GM23338 (cell line): Measurements from ENCODE around the gene DHRS3. TPM values are rescaled to one million over a fixed set of nuclear protein-coding genes. Genes with fewer than 3 reads are reported as not detected.

Source experiments
- ATAC-seq: fragments of 200-7000 bp; cut with Tn5 transposase; 3 replicates; pipeline ENCODE4 v1.9.1; 2020
- DNase-seq: peaks from one replicate; pipeline ENCODE4 v3.0.0-alpha.2; 2015; ENCODE audit warnings: low spot score
- H2AFZ ChIP-seq: fragments of 200-600 bp; sonication (generic); 2 replicates; pipeline ENCODE4 v1.8.0; 2016; ENCODE audit warnings: antibody characterized with exemption, mild to moderate bottlenecking, moderate library complexity
- H3F3A ChIP-seq: fragments of 200-600 bp; sonication (generic); replicated peaks from 2 replicates; pipeline ENCODE4 v1.8.0; 2017; ENCODE audit warnings: antibody characterized with exemption, mixed run types, low read depth
- H3K27ac ChIP-seq: fragments of 200-600 bp; sonication (generic); 2 replicates; pipeline ENCODE4 v1.6.1; 2016; ENCODE audit warnings: low read depth
- H3K27me3 ChIP-seq: fragments of 200-600 bp; sonication (generic); 2 replicates; pipeline ENCODE4 v1.8.0; 2016; ENCODE audit warnings: mild to moderate bottlenecking, mixed run types, moderate library complexity; ENCODE audit not compliant: insufficient read depth
- H3K36me3 ChIP-seq: fragments of 200-600 bp; sonication (generic); 2 replicates; pipeline ENCODE4 v1.8.0; 2016; ENCODE audit warnings: mild to moderate bottlenecking; ENCODE audit not compliant: insufficient read depth
- H3K4me1 ChIP-seq: fragments of 200-600 bp; sonication (generic); 2 replicates; pipeline ENCODE4 v1.8.0; 2016; ENCODE audit warnings: mild to moderate bottlenecking, moderate library complexity; ENCODE audit not compliant: insufficient read depth
- H3K4me2 ChIP-seq: fragments of 200-600 bp; sonication (generic); 2 replicates; pipeline ENCODE4 v1.7.1; 2017; ENCODE audit warnings: mixed run types
- H3K4me3 ChIP-seq: fragments of 200-600 bp; sonication (generic); 2 replicates; pipeline ENCODE4 v1.6.1; 2016; ENCODE audit warnings: mixed run types
- H3K79me2 ChIP-seq: fragments of 200-600 bp; sonication (generic); replicated peaks from 2 replicates; pipeline ENCODE4 v1.8.0; 2017; ENCODE audit warnings: mild to moderate bottlenecking; ENCODE audit not compliant: insufficient read depth
- H3K9me2 ChIP-seq: fragments of 200-600 bp; sonication (generic); 2 replicates; pipeline ENCODE4 v1.8.0; 2017; ENCODE audit not compliant: insufficient read depth
- H4K20me1 ChIP-seq: fragments of 200-600 bp; sonication (generic); replicated peaks from 2 replicates; pipeline ENCODE4 v1.8.0; 2017; ENCODE audit warnings: mild to moderate bottlenecking; ENCODE audit not compliant: insufficient read depth
- H3K27ac Mint-ChIP-seq: 2 replicates; pipeline ENCODE4 v1.8.0; 2020; ENCODE audit warnings: inconsistent platforms, mild to moderate bottlenecking, moderate library complexity, mixed read lengths
- H3K27me3 Mint-ChIP-seq: 3 replicates; pipeline ENCODE4 v1.8.0; 2022; ENCODE audit warnings: low read depth, mild to moderate bottlenecking, moderate library complexity, mixed read lengths, inconsistent platforms; ENCODE audit not compliant: insufficient read depth, poor library complexity
- H3K36me3 Mint-ChIP-seq: 3 replicates; pipeline ENCODE4 v1.8.0; 2021; ENCODE audit warnings: low read depth, mild to moderate bottlenecking, inconsistent platforms, moderate library complexity, mixed read lengths
- H3K4me1 Mint-ChIP-seq: 3 replicates; pipeline ENCODE4 v1.8.0; 2020; ENCODE audit warnings: mild to moderate bottlenecking, inconsistent platforms, mixed read lengths
- H3K4me3 Mint-ChIP-seq: 3 replicates; pipeline ENCODE4 v1.8.0; 2021; ENCODE audit warnings: moderate library complexity, mild to moderate bottlenecking, inconsistent platforms, mixed read lengths
- H3K9me3 Mint-ChIP-seq: 3 replicates; pipeline ENCODE4 v1.8.0; 2020; ENCODE audit warnings: moderate library complexity, mild to moderate bottlenecking, inconsistent platforms, mixed read lengths
- CREB1 ChIP-seq: fragments of 250-450 bp; sonication (Bioruptor Pico); IDR thresholded peaks from 2 replicates; pipeline ENCODE4 v1.5.0; 2020; ENCODE audit warnings: low read depth, mild to moderate bottlenecking, moderate library complexity
- ETS1 ChIP-seq: IDR thresholded peaks from 2 replicates; pipeline ENCODE4 v1.6.1; 2016; ENCODE audit warnings: antibody characterized with exemption
- EZH2 ChIP-seq: fragments of 200-600 bp; sonication (generic); IDR thresholded peaks from one replicate; pipeline ENCODE4 v1.8.0; 2017; ENCODE audit warnings: antibody characterized with exemption, mild to moderate bottlenecking, low read depth; ENCODE audit not compliant: unreplicated experiment
- EZH2phosphoT487 ChIP-seq: fragments of 200-600 bp; sonication (generic); IDR thresholded peaks from one replicate; pipeline ENCODE4 v1.8.1; 2018; ENCODE audit warnings: antibody characterized with exemption; ENCODE audit not compliant: unreplicated experiment
- JUNB ChIP-seq: IDR thresholded peaks from one replicate; pipeline ENCODE4 v1.6.1; 2016; ENCODE audit warnings: antibody characterized with exemption; ENCODE audit not compliant: unreplicated experiment
- NANOG ChIP-seq: IDR thresholded peaks from 2 replicates; pipeline ENCODE4 v1.6.1; 2016; ENCODE audit warnings: antibody characterized with exemption, borderline replicate concordance
- POLR2AphosphoS5 ChIP-seq: IDR thresholded peaks from 2 replicates; pipeline ENCODE4 v1.6.1; 2016; ENCODE audit warnings: antibody characterized with exemption, low read depth
- STAT1 ChIP-seq: IDR thresholded peaks from one replicate; pipeline ENCODE4 v1.6.1; 2016; ENCODE audit warnings: antibody characterized with exemption; ENCODE audit not compliant: unreplicated experiment
- ZNF114 ChIP-seq: fragments of 250-450 bp; sonication (Bioruptor Pico); IDR thresholded peaks from 2 replicates; pipeline ENCODE4 v1.5.0; 2020; ENCODE audit warnings: mild to moderate bottlenecking, moderate library complexity
- ZNF331 ChIP-seq: fragments of 250-450 bp; sonication (Bioruptor Pico); IDR thresholded peaks from 2 replicates; pipeline ENCODE4 v1.5.0; 2020; ENCODE audit warnings: low read depth, mild to moderate bottlenecking, moderate library complexity
- polyA plus RNA-seq: library from polyadenylated mRNA; unstranded; fragments of >200 nt; fragmentation: Nextera tagmentation; extraction: Ambion mirVana; gene quantifications from 2 replicates; pipeline ENCODE4 v1.2.1, GENCODE V29; 2016
- total RNA-seq: library from RNA; depleted of rRNA; stranded (reverse); fragments of >200 nt; shearing (Covaris generic); gene quantifications from 2 replicates; pipeline ENCODE4 v1.2.3, GENCODE V29; 2014
- TF ChIP-seq, protein P1 (sequence below), 2 experiments: fragments of 200-600 bp in 1 of 2; sonication (generic) in 1 of 2; conservative IDR thresholded peaks; 2 replicates each; pipeline versions ENCODE4 v1.5.1 to v1.6.1; 2016 to 2017; ENCODE audit warnings: antibody characterized with exemption in 2 of 2, low read depth in 2 of 2, mild to moderate bottlenecking in 2 of 2, moderate library complexity in 1 of 2
- TF ChIP-seq, protein P2 (sequence below): IDR thresholded peaks from one replicate; pipeline ENCODE4 v1.6.1; 2018; ENCODE audit warnings: antibody characterized with exemption; ENCODE audit not compliant: unreplicated experiment
- TF ChIP-seq, protein P3 (sequence below): fragments of 250-450 bp; sonication (Bioruptor Pico); IDR thresholded peaks from 2 replicates; pipeline ENCODE4 v1.5.0; 2020; ENCODE audit warnings: mild to moderate bottlenecking, moderate library complexity

DHRS3 gene
- total and polyA plus RNA-seq, 2 experiments from 2014 or later: 21.0 to 26.0 TPM

DNA sequence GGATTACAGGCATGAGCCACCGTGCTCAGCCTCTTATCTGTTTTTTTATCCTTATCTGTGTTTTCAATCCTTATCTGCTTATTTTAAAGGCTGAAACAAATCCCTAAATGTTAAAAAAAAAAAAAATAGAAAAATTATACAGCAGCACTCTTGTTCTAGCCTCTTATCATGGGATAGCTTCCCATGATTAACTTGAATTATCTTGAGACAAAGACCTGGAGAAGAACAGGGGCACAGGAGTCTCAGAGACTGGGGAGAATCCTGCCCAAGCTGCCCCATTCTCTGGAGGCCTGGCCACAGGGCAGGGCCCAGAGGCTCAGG lies 86.9 kb downstream of the DHRS3 start:
- H2AFZ ChIP-seq: no peak overlapping the region
- TF ChIP-seq, protein P1, sequence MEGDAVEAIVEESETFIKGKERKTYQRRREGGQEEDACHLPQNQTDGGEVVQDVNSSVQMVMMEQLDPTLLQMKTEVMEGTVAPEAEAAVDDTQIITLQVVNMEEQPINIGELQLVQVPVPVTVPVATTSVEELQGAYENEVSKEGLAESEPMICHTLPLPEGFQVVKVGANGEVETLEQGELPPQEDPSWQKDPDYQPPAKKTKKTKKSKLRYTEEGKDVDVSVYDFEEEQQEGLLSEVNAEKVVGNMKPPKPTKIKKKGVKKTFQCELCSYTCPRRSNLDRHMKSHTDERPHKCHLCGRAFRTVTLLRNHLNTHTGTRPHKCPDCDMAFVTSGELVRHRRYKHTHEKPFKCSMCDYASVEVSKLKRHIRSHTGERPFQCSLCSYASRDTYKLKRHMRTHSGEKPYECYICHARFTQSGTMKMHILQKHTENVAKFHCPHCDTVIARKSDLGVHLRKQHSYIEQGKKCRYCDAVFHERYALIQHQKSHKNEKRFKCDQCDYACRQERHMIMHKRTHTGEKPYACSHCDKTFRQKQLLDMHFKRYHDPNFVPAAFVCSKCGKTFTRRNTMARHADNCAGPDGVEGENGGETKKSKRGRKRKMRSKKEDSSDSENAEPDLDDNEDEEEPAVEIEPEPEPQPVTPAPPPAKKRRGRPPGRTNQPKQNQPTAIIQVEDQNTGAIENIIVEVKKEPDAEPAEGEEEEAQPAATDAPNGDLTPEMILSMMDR (conservative IDR thresholded peaks at IDR 0.05; ENCODE audit: low read depth in 2 of 2): no peak
- TF ChIP-seq, protein P2, sequence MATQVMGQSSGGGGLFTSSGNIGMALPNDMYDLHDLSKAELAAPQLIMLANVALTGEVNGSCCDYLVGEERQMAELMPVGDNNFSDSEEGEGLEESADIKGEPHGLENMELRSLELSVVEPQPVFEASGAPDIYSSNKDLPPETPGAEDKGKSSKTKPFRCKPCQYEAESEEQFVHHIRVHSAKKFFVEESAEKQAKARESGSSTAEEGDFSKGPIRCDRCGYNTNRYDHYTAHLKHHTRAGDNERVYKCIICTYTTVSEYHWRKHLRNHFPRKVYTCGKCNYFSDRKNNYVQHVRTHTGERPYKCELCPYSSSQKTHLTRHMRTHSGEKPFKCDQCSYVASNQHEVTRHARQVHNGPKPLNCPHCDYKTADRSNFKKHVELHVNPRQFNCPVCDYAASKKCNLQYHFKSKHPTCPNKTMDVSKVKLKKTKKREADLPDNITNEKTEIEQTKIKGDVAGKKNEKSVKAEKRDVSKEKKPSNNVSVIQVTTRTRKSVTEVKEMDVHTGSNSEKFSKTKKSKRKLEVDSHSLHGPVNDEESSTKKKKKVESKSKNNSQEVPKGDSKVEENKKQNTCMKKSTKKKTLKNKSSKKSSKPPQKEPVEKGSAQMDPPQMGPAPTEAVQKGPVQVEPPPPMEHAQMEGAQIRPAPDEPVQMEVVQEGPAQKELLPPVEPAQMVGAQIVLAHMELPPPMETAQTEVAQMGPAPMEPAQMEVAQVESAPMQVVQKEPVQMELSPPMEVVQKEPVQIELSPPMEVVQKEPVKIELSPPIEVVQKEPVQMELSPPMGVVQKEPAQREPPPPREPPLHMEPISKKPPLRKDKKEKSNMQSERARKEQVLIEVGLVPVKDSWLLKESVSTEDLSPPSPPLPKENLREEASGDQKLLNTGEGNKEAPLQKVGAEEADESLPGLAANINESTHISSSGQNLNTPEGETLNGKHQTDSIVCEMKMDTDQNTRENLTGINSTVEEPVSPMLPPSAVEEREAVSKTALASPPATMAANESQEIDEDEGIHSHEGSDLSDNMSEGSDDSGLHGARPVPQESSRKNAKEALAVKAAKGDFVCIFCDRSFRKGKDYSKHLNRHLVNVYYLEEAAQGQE: no peak
- no peak for TF ChIP-seq POLR2AphosphoS5
- TF ChIP-seq NANOG: no peak
- TF ChIP-seq ZNF331: no peak
- TF ChIP-seq, protein P3, sequence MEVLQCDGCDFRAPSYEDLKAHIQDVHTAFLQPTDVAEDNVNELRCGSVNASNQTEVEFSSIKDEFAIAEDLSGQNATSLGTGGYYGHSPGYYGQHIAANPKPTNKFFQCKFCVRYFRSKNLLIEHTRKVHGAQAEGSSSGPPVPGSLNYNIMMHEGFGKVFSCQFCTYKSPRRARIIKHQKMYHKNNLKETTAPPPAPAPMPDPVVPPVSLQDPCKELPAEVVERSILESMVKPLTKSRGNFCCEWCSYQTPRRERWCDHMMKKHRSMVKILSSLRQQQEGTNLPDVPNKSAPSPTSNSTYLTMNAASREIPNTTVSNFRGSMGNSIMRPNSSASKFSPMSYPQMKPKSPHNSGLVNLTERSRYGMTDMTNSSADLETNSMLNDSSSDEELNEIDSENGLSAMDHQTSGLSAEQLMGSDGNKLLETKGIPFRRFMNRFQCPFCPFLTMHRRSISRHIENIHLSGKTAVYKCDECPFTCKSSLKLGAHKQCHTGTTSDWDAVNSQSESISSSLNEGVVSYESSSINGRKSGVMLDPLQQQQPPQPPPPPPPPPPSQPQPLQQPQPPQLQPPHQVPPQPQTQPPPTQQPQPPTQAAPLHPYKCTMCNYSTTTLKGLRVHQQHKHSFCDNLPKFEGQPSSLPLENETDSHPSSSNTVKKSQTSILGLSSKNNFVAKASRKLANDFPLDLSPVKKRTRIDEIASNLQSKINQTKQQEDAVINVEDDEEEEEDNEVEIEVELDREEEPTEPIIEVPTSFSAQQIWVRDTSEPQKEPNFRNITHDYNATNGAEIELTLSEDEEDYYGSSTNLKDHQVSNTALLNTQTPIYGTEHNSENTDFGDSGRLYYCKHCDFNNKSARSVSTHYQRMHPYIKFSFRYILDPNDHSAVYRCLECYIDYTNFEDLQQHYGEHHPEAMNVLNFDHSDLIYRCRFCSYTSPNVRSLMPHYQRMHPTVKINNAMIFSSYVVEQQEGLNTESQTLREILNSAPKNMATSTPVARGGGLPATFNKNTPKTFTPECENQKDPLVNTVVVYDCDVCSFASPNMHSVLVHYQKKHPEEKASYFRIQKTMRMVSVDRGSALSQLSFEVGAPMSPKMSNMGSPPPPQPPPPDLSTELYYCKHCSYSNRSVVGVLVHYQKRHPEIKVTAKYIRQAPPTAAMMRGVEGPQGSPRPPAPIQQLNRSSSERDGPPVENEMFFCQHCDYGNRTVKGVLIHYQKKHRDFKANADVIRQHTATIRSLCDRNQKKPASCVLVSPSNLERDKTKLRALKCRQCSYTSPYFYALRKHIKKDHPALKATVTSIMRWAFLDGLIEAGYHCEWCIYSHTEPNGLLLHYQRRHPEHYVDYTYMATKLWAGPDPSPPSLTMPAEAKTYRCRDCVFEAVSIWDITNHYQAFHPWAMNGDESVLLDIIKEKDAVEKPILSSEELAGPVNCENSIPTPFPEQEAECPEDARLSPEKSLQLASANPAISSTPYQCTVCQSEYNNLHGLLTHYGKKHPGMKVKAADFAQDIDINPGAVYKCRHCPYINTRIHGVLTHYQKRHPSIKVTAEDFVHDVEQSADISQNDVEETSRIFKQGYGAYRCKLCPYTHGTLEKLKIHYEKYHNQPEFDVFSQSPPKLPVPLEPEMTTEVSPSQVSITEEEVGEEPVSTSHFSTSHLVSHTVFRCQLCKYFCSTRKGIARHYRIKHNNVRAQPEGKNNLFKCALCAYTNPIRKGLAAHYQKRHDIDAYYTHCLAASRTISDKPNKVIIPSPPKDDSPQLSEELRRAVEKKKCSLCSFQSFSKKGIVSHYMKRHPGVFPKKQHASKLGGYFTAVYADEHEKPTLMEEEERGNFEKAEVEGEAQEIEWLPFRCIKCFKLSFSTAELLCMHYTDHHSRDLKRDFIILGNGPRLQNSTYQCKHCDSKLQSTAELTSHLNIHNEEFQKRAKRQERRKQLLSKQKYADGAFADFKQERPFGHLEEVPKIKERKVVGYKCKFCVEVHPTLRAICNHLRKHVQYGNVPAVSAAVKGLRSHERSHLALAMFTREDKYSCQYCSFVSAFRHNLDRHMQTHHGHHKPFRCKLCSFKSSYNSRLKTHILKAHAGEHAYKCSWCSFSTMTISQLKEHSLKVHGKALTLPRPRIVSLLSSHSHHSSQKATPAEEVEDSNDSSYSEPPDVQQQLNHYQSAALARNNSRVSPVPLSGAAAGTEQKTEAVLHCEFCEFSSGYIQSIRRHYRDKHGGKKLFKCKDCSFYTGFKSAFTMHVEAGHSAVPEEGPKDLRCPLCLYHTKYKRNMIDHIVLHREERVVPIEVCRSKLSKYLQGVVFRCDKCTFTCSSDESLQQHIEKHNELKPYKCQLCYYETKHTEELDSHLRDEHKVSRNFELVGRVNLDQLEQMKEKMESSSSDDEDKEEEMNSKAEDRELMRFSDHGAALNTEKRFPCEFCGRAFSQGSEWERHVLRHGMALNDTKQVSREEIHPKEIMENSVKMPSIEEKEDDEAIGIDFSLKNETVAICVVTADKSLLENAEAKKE: no peak
- TF ChIP-seq STAT1: no peak
- no peak for TF ChIP-seq JUNB
- no peak for TF ChIP-seq CREB1 (CRISPR knock-in tag)
- no peak for TF ChIP-seq ETS1
- TF ChIP-seq EZH2: no peak
- no peak for TF ChIP-seq ZNF114
- TF ChIP-seq EZH2phosphoT487: no peak
- ATAC-seq (no peak), DNase-seq (no peak)
- no peaks in the 10 kb centered on the region for H3K36me3 ChIP-seq
- H3K4me3 ChIP-seq: no peak overlapping the region
- H3K36me3 Mint-ChIP-seq: no peaks in the 10 kb centered on the region
- H3K27me3 ChIP-seq: no peaks in the 10 kb centered on the region
- H3K4me1 ChIP-seq: no peaks in the 10 kb centered on the region
- H3K9me2 ChIP-seq: no peaks in the 10 kb centered on the region
- H4K20me1 ChIP-seq: no peaks in the 10 kb centered on the region
- no peaks in the 10 kb centered on the region for H3F3A ChIP-seq
- H3K9me3 Mint-ChIP-seq: no peaks in the 10 kb centered on the region
- no peaks in the 10 kb centered on the region for H3K27me3 Mint-ChIP-seq
- no peaks in the 10 kb centered on the region for H3K79me2 ChIP-seq
- H3K27ac ChIP-seq: no peak overlapping the region
- H3K4me1 Mint-ChIP-seq: peaks cover 2% of the 10 kb centered on the region; the same call in 1 of the 3 replicates
- no peak overlapping the region for H3K4me2 ChIP-seq
- H3K27ac Mint-ChIP-seq: no peak overlapping the region
- H3K4me3 Mint-ChIP-seq: no peak overlapping the region
